GM12873 (cell line): ENCODE data around the gene SLC45A1.

Source experiments
- TF ChIP-seq, protein P1 (sequence below): IDR thresholded peaks from 2 replicates; pipeline ENCODE4 v1.5.1; 2012; ENCODE audit warnings: low read depth, mild to moderate bottlenecking, moderate library complexity, low read length, control low read depth; ENCODE audit not compliant: insufficient read depth; ENCODE audit errors: missing control alignments

Gene SLC45A1

GRCh38 chr1:8283058-8283884 lies 34.6 kb upstream of the SLC45A1 start:
- TF ChIP-seq, protein P1, sequence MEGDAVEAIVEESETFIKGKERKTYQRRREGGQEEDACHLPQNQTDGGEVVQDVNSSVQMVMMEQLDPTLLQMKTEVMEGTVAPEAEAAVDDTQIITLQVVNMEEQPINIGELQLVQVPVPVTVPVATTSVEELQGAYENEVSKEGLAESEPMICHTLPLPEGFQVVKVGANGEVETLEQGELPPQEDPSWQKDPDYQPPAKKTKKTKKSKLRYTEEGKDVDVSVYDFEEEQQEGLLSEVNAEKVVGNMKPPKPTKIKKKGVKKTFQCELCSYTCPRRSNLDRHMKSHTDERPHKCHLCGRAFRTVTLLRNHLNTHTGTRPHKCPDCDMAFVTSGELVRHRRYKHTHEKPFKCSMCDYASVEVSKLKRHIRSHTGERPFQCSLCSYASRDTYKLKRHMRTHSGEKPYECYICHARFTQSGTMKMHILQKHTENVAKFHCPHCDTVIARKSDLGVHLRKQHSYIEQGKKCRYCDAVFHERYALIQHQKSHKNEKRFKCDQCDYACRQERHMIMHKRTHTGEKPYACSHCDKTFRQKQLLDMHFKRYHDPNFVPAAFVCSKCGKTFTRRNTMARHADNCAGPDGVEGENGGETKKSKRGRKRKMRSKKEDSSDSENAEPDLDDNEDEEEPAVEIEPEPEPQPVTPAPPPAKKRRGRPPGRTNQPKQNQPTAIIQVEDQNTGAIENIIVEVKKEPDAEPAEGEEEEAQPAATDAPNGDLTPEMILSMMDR: no peak

GRCh38 chr1:8284127-8284526 lies 33.8 kb upstream of the SLC45A1 start:
- TF ChIP-seq, protein P1: no peak

GRCh38 chr1:8285103-8285502 lies 32.8 kb upstream of the SLC45A1 start:
- TF ChIP-seq, protein P1: no peak

GRCh38 chr1:8285965-8286364 lies 31.9 kb upstream of the SLC45A1 start:
- TF ChIP-seq, protein P1: no peak

GRCh38 chr1:8293118-8293517 lies 24.8 kb upstream of the SLC45A1 start:
- TF ChIP-seq, protein P1: no peak

DNA sequence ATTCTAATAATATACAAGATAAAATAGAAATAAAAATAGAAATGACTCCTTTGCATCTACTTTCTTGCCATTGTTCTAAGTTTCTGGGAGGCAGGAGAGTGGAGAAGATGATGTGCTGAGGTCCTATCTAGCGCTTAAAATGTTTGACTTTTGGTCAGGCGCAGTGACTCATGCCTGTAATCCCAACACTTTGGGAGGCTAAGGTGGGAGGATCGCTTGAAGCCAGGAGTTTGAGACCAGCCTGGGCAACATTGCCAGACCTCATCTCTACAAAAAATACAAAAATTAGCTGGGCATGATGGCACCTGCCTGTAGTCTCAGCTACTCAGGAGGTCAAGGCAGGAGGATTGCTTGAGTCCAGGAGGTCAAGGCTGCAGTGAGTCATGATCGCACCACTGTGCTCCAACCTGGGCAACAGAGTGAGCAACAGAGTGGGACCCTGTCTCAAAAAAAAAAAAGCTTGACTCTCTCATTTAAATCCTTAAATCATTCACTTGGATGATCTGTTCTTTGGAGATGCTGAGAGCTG lies 24.2 kb upstream of the SLC45A1 start:
- TF ChIP-seq, protein P1: no peak

DNA sequence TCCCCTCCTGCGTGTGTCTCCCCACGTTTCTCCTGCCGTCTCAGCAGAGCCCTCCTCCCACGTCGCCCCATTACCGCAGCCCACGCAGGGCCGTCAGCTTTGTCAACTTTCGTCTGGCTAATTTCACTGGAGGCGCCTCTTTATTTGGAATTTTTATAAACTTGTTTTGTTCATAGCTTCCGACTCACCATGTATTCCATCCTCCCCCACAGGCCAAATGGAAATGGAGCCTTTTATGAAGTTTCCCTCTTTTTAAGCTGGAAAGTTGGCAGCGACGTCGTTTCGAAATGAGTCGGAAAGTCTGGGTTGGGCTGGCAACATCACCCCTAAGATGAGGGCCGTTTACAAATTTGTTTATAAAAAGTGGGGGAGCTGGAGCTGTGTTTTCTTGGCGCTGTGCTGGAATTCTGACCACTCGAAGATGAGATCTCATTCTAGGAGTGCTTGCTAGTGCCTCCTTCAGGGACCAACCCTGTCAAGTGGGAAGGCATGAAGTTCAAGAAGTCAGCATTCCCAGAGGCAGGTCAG lies 23.7 kb upstream of the SLC45A1 start:
- TF ChIP-seq, protein P1: no peak
